HL-60/S4 treated with retinoic acid at 250 ng/mL for 4 days and 3 days (cell line): ENCODE data around the gene SFPQ.
"Not testable (repeated sequence)": the region's sequence is repeated elsewhere in the genome, so short reads cannot be mapped to it uniquely, and the experiment has no call there.

Experiments used
- in situ Hi-C: fragments of 300-500 bp; cut with MboI; formaldehyde crosslinking; loops from 2 replicates; pipeline ENCODE4 v1.7.0; 2022; ENCODE audit warnings: low sequenced_read_pairs

Gene SFPQ

GRCh38 chr1:35192853-35193664 lies at the start of gene SFPQ:
TSS of gene SFPQ (minus strand) at chr1:35193145. CDS start at chr1:35193049, 96 bp downstream.
- in situ Hi-C loops: no loop called here

- in situ Hi-C loops: not testable (repeated sequence)
These were observed 43.8 kb upstream of the SFPQ start for GRCh38 chr1:35236772-35237171.

- in situ Hi-C loops: no loop called here
These were observed 38.3 kb upstream of the SFPQ start for GRCh38 chr1:35231287-35231686.

GRCh38 chr1:35229587-35230360 lies 36.8 kb upstream of the SFPQ start:
- in situ Hi-C loops: no loop called here

GRCh38 chr1:35226546-35226945 lies 33.6 kb upstream of the SFPQ start:
- in situ Hi-C loops: no loop called here

- in situ Hi-C loops: no loop called here
These were observed 30.2 kb upstream of the SFPQ start for GRCh38 chr1:35223084-35223630.

- in situ Hi-C loops: no loop called here
These were observed 29.6 kb upstream of the SFPQ start for GRCh38 chr1:35222322-35223083.

- in situ Hi-C loops: no loop called here
These were observed 28.0 kb upstream of the SFPQ start for GRCh38 chr1:35220976-35221375.

GRCh38 chr1:35215346-35215745 lies 22.4 kb upstream of the SFPQ start:
- in situ Hi-C loops: no loop called here

- in situ Hi-C loops: no loop called here
These were observed 18.1 kb upstream of the SFPQ start for GRCh38 chr1:35211120-35211414.

- in situ Hi-C loops: no loop called here
These were observed 17.6 kb upstream of the SFPQ start for GRCh38 chr1:35210321-35211119.

GRCh38 chr1:35203295-35203694 lies 10.3 kb upstream of the SFPQ start:
- in situ Hi-C loops: no loop called here

GRCh38 chr1:35202048-35202719 lies 9.2 kb upstream of the SFPQ start:
- in situ Hi-C loops: no loop called here

- in situ Hi-C loops: no loop called here
These were observed 8.7 kb upstream of the SFPQ start for GRCh38 chr1:35201631-35202030.

GRCh38 chr1:35192056-35192852 lies 691 bp downstream of the SFPQ start:
- in situ Hi-C loops: no loop called here

- in situ Hi-C loops: no loop called here
These were observed 1.4 kb downstream of the SFPQ start for GRCh38 chr1:35191429-35192055.

GRCh38 chr1:35190784-35191183 lies 2.2 kb downstream of the SFPQ start:
- in situ Hi-C loops: no loop called here

- in situ Hi-C loops: no loop called here
These were observed 4.2 kb downstream of the SFPQ start for GRCh38 chr1:35188578-35189392.
